Stimulated activated CD4-positive, alpha-beta T cell treated with anti-CD3 and anti-CD28 coated beads, TNF-alpha, amount 100 ng/mL, for 4 hours (primary cell): ENCODE data around the gene SPATA31D4.

Experiments
- DNase-seq, 3 experiments: peaks; one replicate each; pipeline ENCODE4 v3.0.0-alpha.2; 2020; ENCODE audit warnings: low read depth in 3 of 3

Gene SPATA31D4

DNA sequence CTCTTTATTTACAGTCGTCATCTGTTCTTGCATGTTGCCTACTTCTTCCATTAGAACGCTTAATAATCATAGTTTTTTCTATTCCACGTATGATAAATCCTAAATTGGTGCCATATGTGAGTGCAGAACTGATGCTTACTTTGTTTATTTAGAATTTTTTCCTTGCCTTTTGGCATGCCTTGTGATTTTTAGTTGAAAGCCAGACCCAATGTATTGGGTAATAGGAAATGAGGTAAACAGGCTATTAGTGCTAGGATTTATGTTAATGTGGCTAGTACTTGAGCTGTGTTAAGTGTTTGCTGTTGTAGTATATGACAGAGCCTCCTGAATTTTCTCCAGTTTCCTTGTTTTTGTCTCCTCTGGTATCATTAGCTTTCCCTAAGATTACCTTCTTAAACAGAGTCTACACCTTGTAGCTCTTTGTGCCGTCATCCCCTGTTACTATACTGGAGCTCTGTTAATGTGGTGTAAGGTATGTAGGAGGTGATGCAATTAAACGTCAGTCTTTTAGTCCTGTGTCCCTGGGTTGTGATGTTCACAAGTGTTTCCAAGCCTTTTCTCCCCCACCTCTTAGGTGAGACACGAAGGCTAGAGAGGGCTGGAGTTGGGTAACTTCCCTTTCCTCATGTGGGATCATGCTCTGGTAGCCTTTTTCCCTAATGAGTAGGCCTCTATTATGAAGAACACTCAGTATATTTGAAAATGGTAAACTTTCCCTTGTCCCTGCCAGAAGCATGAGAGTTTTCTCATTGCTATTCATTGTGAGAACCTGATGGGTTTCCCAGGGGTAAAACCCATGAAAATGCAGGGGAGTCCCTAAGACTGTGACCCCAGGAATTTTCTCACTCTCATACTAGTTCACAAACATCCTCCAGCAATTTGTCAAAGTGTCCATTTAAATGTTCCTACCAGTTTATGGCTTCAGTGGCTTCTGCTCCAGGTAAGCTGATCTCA is 36.3 kb downstream of the SPATA31D4 start:
- DNase-seq = no peak

DNA sequence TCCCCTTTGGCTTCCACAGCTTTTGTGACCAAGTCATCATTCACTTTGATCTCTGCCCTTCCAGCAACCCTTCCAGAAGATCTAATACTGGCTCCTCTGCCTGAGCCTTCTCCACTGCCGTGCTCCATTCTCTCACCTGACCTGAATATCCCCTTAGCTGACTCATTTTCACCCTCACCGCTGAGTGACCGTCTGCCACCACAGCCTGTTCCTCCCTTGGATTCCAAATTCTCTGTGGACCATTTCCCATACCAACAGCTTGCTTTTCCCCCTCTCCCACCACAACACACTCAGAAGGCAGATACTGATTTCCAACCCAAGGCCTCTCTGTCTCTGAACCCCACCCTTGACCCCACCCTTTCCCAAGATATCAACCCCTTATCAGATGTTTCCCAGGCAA is 39.8 kb downstream of the SPATA31D4 start:
- no peak for DNase-seq

DNA sequence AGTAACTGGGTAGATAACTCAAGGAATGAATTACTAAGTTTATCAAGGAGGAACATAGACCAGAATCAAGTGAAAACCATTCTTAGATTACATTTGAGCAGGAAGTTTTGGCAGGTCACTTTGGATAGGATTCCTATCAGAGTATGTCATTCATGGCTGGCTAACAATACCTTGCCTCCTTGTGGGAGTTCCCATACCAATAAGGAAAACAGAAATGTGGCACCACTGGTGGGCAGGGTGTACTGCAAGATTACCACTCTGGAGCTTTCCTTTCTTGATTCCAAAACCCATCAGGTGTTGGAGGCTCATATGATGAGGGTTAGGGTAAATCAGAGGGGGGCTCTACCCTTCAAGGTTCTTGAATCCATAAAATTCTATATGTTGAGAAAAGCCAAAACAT is 41.7 kb downstream of the SPATA31D4 start:
- no peak for DNase-seq

DNA sequence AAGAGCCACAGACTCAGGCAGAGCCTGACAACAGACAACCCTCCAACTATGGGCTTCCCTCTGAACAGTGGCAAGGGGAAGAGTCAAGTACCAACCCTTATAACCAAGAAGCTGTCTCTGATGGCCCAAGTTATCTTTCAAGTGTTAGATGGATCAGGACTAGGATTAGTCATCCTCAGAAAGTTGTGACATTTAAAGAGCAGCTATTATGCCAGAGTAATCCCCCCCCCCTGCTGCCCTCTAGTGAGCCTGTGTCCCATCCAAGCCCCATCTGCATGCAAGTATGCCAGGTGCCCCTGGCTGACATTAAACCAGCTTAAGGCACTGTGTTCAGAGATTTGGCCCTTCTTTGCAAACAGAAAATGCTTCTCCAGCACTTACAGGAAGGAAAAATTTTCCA is 43.5 kb downstream of the SPATA31D4 start:
- DNase-seq = no peak

DNA sequence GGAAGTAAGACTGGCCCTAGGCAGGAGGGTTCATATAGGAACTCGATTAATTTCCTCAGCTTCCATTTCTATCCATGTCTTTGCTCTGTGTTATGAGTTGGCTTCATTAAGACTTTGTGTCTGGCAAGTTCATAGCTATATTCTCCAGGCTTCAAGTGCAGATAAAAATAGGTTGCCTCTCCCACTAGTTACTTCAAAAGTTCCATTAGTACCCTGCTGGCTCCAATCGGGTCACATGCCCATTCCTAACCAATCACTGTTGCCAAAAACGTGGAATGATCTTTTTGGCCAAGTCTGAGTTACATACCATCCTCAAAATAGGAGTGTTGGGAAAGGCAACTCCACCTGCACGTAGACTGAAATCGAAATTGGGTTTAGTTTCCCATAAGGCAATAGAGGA is 46.5 kb downstream of the SPATA31D4 start:
- DNase-seq = no peak

DNA sequence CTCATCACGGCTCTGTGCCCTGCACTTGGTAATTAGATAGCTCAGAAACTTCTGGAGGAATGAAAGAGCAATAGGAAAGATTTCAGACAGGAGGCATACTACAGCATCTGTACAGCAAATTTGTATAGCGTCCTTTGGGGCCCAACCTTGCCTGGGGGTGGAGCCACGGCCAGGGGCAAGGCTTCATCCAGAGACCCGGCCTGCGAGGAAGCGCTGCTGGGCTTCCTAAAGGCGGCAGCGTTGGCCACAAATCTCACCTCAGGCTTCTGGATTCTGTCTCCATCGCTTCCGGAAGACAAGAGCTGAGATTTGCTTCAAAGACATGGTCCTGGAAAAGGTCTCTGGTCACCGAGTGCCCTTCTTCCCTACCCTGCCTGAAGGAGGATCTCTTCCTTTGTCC is 48.1 kb downstream of the SPATA31D4 start:
- DNase-seq = no peak

DNA sequence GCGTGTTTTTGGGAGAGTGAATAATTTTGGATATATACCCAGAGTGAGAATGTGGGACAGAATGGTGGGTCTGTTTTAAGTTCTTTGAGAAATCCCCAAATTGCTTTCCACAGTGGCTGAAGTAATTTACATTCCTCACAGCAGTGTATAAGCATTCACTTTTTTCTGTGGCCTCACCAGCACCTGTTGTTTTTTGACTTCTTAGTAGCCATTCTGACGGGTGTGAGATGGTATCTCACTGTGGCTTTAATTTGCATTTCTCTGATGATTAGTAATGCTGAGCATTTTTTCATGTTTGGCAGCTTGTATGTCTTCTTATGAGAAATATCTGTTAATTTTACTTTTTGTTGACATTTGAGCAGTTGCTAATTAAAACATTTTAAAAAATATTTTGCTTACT is 51.0 kb downstream of the SPATA31D4 start:
- DNase-seq = no peak

DNA sequence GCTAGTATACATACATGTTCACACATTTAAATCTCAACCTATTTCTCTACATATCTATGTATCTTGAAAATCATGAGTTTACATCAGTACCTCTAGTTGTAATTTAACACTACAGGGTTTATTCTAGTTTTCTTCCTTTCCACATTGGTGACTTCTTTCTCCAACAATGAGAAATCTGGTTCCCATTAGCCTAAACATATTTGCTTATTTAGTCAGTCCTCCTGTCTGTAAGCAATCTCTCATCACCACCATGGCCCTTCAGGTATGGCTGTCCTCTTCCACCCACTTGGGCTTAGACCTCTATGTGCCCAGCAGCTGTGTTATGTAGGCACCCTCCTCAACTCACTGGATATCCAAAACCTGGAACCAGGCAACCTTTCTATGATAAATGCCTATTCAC is 52.3 kb downstream of the SPATA31D4 start:
- no peak for DNase-seq

DNA sequence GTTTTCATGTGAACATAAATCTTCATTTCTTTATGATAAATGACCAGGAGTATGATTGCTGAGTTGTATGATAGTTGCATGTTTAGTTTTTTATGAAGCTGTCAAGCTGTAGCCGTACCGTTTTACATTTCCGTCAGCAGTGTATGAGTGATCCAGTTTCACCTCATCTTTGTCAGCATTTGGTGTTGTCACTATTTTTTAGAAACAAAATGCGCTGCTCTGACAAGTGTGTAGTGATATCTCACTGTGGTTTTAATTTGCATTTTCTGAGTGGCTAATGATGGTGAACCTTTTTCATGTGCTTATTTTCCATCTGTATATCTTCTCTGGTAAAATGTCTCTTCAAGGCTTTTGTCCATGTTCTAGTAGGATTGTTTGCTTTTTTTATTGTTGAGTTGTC is 53.7 kb downstream of the SPATA31D4 start:
- DNase-seq = no peak
